Heart left ventricle (tissue), 16 donors: ENCODE results near the gene MAPT. TPM values are rescaled to one million over a fixed set of nuclear protein-coding genes. Genes with fewer than 3 reads are reported as not detected.

ENCODE experiments used
- ATAC-seq, 4 donors: fragments of 200-7000 bp; cut with Tn5 transposase; one replicate each; pipeline ENCODE4 v1.9.1; 2020 to 2022; ENCODE audit warnings: moderate library complexity in 4 of 4, mild to moderate bottlenecking in 3 of 4, moderate number of reproducible peaks in 1 of 4
- DNase-seq, 5 donors: peaks; one replicate each; pipeline ENCODE4 v3.0.0-alpha.2; 2020
- H3K27ac ChIP-seq, 12 donors: fragments of 200-600 bp; sonication (generic) in 4 of 12; one replicate each; pipeline versions ENCODE4 v1.5.0 to v1.8.0; 2016 to 2022; ENCODE audit warnings: mild to moderate bottlenecking in 2 of 12
- H3K27me3 ChIP-seq, 9 donors: fragments of 200-600 bp; sonication (generic) in 2 of 9; one replicate each; pipeline versions ENCODE4 v1.5.1 to v1.8.0; 2016 to 2022; ENCODE audit warnings: mild to moderate bottlenecking in 3 of 9
- H3K36me3 ChIP-seq, 9 donors: fragments of 200-600 bp; sonication (generic) in 2 of 9; one replicate each; pipeline versions ENCODE4 v1.5.0 to v1.8.0; 2018 to 2022; ENCODE audit warnings: mild to moderate bottlenecking in 2 of 9
- H3K4me1 ChIP-seq, 12 donors: fragments of 200-600 bp; sonication (generic) in 4 of 12; one replicate each; pipeline versions ENCODE4 v1.5.0 to v1.8.0; 2016 to 2022; ENCODE audit warnings: mild to moderate bottlenecking in 3 of 12
- H3K4me3 ChIP-seq, 12 donors: fragments of 200-600 bp; sonication (generic) in 4 of 12; one replicate each; pipeline versions ENCODE4 v1.5.0 to v1.8.0; 2017 to 2022; ENCODE audit warnings: mild to moderate bottlenecking in 9 of 12, moderate library complexity in 4 of 12
- H3K9me3 ChIP-seq, 12 donors: fragments of 200-600 bp; sonication (generic) in 4 of 12; one replicate each; pipeline versions ENCODE4 v1.5.0 to v1.8.0; 2016 to 2022; ENCODE audit warnings: mild to moderate bottlenecking in 1 of 12
- CTCF ChIP-seq, 12 donors: fragments of 200-600 bp; sonication (generic) in 4 of 12; IDR thresholded peaks; one replicate each; pipeline versions ENCODE4 v1.5.0 to v1.8.0; 2018 to 2022; ENCODE audit warnings: antibody characterized with exemption in 12 of 12, mild to moderate bottlenecking in 5 of 12
- POLR2A ChIP-seq, 2 donors: fragments of 450-650 bp; IDR thresholded peaks; one replicate each; pipeline ENCODE4 v1.6.1; 2017; ENCODE audit warnings: antibody characterized with exemption in 2 of 2, mild to moderate bottlenecking in 2 of 2, moderate library complexity in 2 of 2
- WGBS, 4 donors: extraction: QIAGEN DNeasy Blood & Tissue Kit in 2 of 4; methylation state at CpG; one replicate each; pipeline versions ENCODE4 v1.1.5 to v1.1.7; 2013 to 2018; 5-methylcytosine and 5-hydroxymethylcytosine counted together
- intact Hi-C, 10 donors: fragments of 100-400 bp; cut with DNase I; formaldehyde crosslinking; loops; one replicate each; pipeline versions ENCODE4 v1.11.1 to v1.14.2; 2022
- polyA plus RNA-seq, 2 donors: library from polyadenylated mRNA; stranded (reverse); fragments of 200-250 nt; gene quantifications; one replicate each; pipeline ENCODE4 v1.2.3, GENCODE V29; 2013
- total RNA-seq, 9 donors: library from RNA; depleted of rRNA in 2 of 9; stranded (reverse); fragments of >200 nt in 2 of 9; fragmentation: NEBNext Ultra II Directional in 3 of 9; extraction: Animal tissue kit (Norgen Biotek cat#: 25700) in 3 of 9; gene quantifications; one replicate each; pipeline versions ENCODE4 v1.1.0 to v1.2.4, GENCODE V29; 2016 to 2023
- donor health status: ischemic (EF 13 %, LVEDD 7.1; RV severe dilation, severe dysfunction).
- donor health status: healthy with polysubstance abuse.
- donor health status: DM: no; HTN: yes; CAD: no.
- donor health status: DM: no; HTN: no; CAD: no.
- donor health status: ischemic (EF 25% LVEDD 6.9; RV normal size, moderate dysfunction).
- donor health status: ischemic (EF 25% LVEDD 5.7; RV mildly dilated, moderate dysfunction).
- donor health status: healthy.
- donor health status: DM: yes; HTN: yes; CAD: no.
- donor health status: ischemic (EF 35%, LVEDD 5.7; RV mildly dilated, moderate dysfunction).
- donor health status: nonischemic (EF 11% LVEDD 7.7; RV severe dilation, severe dysfunction).
- donor health status: DM: yes; HTN: yes; CAD: no.
- donor health status: PGD.
- donor health status: ischemic (EF 29% LVEDD 5.4; RV normal size, mild dysfunction).
- donor health status: nonischemic (EF 23%, LVEDD 6.1; RV moderate dilation, normal function).

The MAPT gene
- total and polyA plus RNA-seq, 11 donors, result 2.9 to 70.4 (median 29.3) TPM

GRCh38 chr17:45983614-45984310 lies 89.4 kb downstream of the MAPT start:
- H3K36me3 ChIP-seq, result peaks cover 0 to 10% (median 0%) of the 10 kb centered on the region in 9 donors

GRCh38 chr17:45984368-45984767 lies 90.0 kb downstream of the MAPT start:
- intact Hi-C loops, result no loop called here
- Histone ChIP-seq H3K36me3 (peaks cover 0 to 10% (median 0%) of the 10 kb centered on the region in 9 donors), H3K27me3 (no peaks in the 10 kb centered on the region), H3K4me1 (no peaks in the 10 kb centered on the region), H3K9me3 (no peaks in the 10 kb centered on the region), H3K27ac (no peak overlapping the region), H3K4me3 (no peak overlapping the region)
- ATAC-seq (no peak), DNase-seq (peak in 1 of 5 donors; percentile 10)
- TF ChIP-seq POLR2A (IDR thresholded peaks at IDR 0.05), result no peak
- TF ChIP-seq CTCF (IDR thresholded peaks at IDR 0.05), result no peak
- WGBS, 4 donors, result 82 to 90% (median 88%) methylated on average over 5 of the region's 5 CpGs

More at GRCh38 chr17:45983614-45984310, 89.4 kb downstream of the MAPT start:
- no peaks in the 10 kb centered on the region for H3K9me3 ChIP-seq
- no peaks in the 10 kb centered on the region for H3K27me3 ChIP-seq
- no peak overlapping the region for H3K27ac ChIP-seq
- H3K4me1 ChIP-seq, result no peaks in the 10 kb centered on the region
- 73 to 75% (median 74%) methylated on average over 27 to 31 of the region's 31 CpGs for WGBS, 4 donors
- ATAC-seq, result no peak
- TF ChIP-seq POLR2A (IDR thresholded peaks at IDR 0.05), result no peak
- no peak for TF ChIP-seq CTCF (IDR thresholded peaks at IDR 0.05)
- intact Hi-C loops, result no loop called here
- peak in 1 of 5 donors; percentile 13 for DNase-seq
- no peak overlapping the region for H3K4me3 ChIP-seq

- TF ChIP-seq POLR2A (IDR thresholded peaks at IDR 0.05) (no peak), CTCF (IDR thresholded peaks at IDR 0.05) (no peak)
- no peak overlapping the region for H3K27ac ChIP-seq
- 75 to 81% (median 77%) methylated on average over 4 of the region's 4 CpGs for whole genome bisulfite sequencing, 4 donors
- no peaks in the 10 kb centered on the region for H3K9me3 ChIP-seq
- H3K4me3 ChIP-seq, result no peak overlapping the region
- no peaks in the 10 kb centered on the region for H3K4me1 ChIP-seq
- ATAC-seq (no peak), DNase-seq (no peak)
- peaks cover 0 to 10% (median 0%) of the 10 kb centered on the region in 9 donors for H3K36me3 ChIP-seq
- no peaks in the 10 kb centered on the region for H3K27me3 ChIP-seq
- intact Hi-C loops, result no loop called here
These were observed 91.1 kb downstream of the MAPT start for GRCh38 chr17:45985447-45985846.

- TF ChIP-seq CTCF (IDR thresholded peaks at IDR 0.05) (no peak), POLR2A (IDR thresholded peaks at IDR 0.05) (no peak)
- no peaks in the 10 kb centered on the region for H3K27me3 ChIP-seq
- DNase-seq (no peak), ATAC-seq (no peak)
- no peak overlapping the region for H3K4me3 ChIP-seq
- peaks cover 0 to 10% (median 0%) of the 10 kb centered on the region in 9 donors for H3K36me3 ChIP-seq
- no peaks in the 10 kb centered on the region for H3K9me3 ChIP-seq
- intact Hi-C loops, result no loop called here
- H3K27ac ChIP-seq, result no peak overlapping the region
- WGBS, 4 donors, result 86 to 90% (median 88%) methylated on average over 3 to 4 of the region's 4 CpGs
- no peaks in the 10 kb centered on the region for H3K4me1 ChIP-seq
These were observed 91.7 kb downstream of the MAPT start for GRCh38 chr17:45986056-45986455.
